AG04450 (cell line): ENCODE results near the gene MAP2K5. TPM values are rescaled to one million over a fixed set of nuclear protein-coding genes. Genes with fewer than 3 reads are reported as not detected.

Experiments used
- CTCF ChIA-PET: fragments of 300-600, 350-600 bp; formaldehyde crosslinking; extraction: SDS; loops from one replicate; lab custom pipeline; 2022; ENCODE audit warnings: antibody characterized with exemption, inconsistent platforms; lab: Charles Lee
- POLR2A ChIA-PET: fragments of 350-600 bp; formaldehyde crosslinking; extraction: SDS; loops from one replicate; lab custom pipeline; 2021; ENCODE audit warnings: antibody characterized with exemption, inconsistent platforms; lab: Yijun Ruan, JAX
- DNase-seq: peaks from one replicate; pipeline ENCODE4 v3.0.0-alpha.2; 2011; ENCODE audit warnings: low read depth, low spot score
- H3K27ac ChIP-seq: one replicate; pipeline ENCODE4 v1.5.1; 2012; ENCODE audit warnings: low read depth, low read length, control low read depth
- H3K27me3 ChIP-seq: one replicate; pipeline ENCODE4 v1.6.0; 2012; ENCODE audit warnings: low read length; ENCODE audit not compliant: control insufficient read depth, insufficient read depth
- H3K4me3 ChIP-seq: 2 replicates; pipeline ENCODE4 v1.5.1; 2011; ENCODE audit warnings: mild to moderate bottlenecking, low read depth, low read length, control low read depth
- H3K9me3 ChIP-seq: 2 replicates; pipeline ENCODE4 v1.5.1; 2012; ENCODE audit warnings: low read length; ENCODE audit not compliant: control insufficient read depth, insufficient read depth
- CTCF ChIP-seq: IDR thresholded peaks from 2 replicates; pipeline ENCODE4 v1.5.1; 2011; ENCODE audit warnings: low read depth, low read length, control low read depth, inconsistent platforms
- polyA plus RNA-seq: library from polyadenylated mRNA; depleted of rRNA; stranded (reverse); fragments of >200 nt; gene quantifications from 2 replicates; pipeline ENCODE4 v1.2.3, GENCODE V29; 2011

MAP2K5 gene
- polyA plus RNA-seq, 1 experiment: 5.4 TPM

DNA sequence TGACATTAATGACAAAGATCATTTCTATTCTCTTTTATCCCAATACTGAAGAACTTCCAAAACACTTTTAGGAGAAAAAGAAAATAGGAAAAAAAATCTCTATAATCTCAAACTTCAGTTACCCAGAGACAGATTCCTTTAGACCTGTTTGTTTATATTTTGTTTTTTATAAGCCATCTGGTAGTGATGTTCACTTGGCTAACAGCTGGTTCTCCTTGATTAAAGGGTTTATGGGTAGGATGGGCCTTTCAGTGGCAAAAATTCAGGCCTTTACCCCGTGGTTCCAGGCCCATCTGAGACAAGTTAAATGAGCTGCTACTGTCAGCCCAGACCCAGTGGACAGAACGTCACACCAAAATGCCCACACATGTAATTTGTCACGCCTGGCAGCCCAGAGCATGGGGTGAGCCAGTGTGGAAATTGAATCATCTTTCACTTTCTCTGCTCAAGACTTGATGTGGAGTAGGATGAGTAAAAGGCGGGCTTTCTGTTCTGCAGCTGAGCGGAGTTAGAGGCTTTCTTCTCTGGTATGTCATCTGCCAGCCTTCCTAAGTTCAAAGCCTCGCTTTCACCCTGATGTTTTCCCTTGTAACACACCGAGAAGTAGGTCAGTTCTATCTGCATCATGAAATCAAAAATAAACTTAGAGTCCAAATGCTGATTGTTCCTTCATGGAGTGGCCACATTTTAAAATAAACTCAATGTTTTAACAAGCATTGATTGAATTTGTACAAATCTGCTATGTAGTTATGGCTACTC lies 220.3 kb downstream of the MAP2K5 start:
- Histone ChIP-seq H3K27me3 (no peaks in the 10 kb centered on the region), H3K9me3 (no peaks in the 10 kb centered on the region), H3K4me3 (no peak overlapping the region), H3K27ac (no peak overlapping the region)
- DNase-seq: no peak
- ChIA-PET CTCF (no interaction called here), POLR2A (no interaction called here)
- no peak for TF ChIP-seq CTCF

DNA sequence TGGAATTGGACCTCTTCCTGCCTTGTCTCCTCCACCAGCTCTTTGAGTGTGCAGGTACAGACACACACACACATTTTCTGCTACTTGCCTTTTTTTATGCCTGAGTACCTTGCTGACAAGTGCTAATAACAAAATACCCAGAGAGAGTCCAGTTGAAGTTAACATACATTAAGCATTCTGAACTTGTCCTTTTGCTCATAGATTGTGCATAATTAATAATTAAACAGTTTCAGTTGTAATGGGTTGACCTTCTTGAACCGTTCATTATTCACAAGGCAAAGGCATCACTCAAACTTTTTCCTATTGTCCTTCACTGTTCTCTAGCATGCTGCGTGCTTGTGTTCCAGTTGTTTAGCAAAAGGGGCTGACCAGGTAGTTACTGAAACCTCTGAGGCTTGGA lies 223.2 kb downstream of the MAP2K5 start:
- Histone ChIP-seq H3K27me3 (no peaks in the 10 kb centered on the region), H3K9me3 (no peaks in the 10 kb centered on the region), H3K4me3 (no peak overlapping the region), H3K27ac (no peak overlapping the region)
- DNase-seq: no peak
- TF ChIP-seq CTCF: no peak
- ChIA-PET POLR2A (no interaction called here), CTCF (no interaction called here)

DNA sequence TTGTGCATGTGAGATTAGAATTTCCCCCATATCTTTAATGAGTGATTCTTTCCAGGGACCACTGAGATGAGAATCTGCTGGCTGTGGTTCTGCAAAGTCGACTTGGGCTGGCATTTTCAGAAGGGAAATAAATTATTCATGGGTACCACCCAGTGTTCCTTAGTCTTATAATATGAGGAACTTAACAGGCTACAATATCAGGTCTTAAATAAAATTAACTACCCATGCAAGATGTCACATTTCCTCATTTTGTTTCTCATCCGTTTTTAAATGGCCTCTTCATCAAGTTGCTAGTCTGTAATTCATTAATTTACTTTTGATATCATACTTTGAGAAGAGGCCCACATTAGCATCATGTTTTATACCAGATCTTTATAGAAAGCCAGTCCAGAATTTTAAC lies 224.5 kb downstream of the MAP2K5 start:
- POLR2A ChIA-PET: no interaction called here
- Histone ChIP-seq H3K4me3 (no peak overlapping the region), H3K9me3 (no peaks in the 10 kb centered on the region), H3K27me3 (no peaks in the 10 kb centered on the region), H3K27ac (no peak overlapping the region)
- DNase-seq: no peak
- CTCF ChIA-PET: no interaction called here
- no peak for TF ChIP-seq CTCF

- Histone ChIP-seq H3K4me3 (no peak overlapping the region), H3K9me3 (no peaks in the 10 kb centered on the region), H3K27ac (no peak overlapping the region), H3K27me3 (no peaks in the 10 kb centered on the region)
- ChIA-PET CTCF (no interaction called here), POLR2A (no interaction called here)
- TF ChIP-seq CTCF: no peak
- DNase-seq: no peak
Observed at GRCh38 chr15:67768313-67768977, 225.9 kb downstream of the MAP2K5 start.
